ENCODE data around the gene PTPRN2. TPM values are rescaled to one million over a fixed set of nuclear protein-coding genes. Genes with fewer than 3 reads are reported as not detected.
"Not testable (repeated sequence)": the region's sequence is repeated elsewhere in the genome, so short reads cannot be mapped to it uniquely, and the experiment has no call there.

The PTPRN2 gene
- total RNA-seq, 2 experiments from 2014 or later = 0.70 TPM; not detected in 1

DNA sequence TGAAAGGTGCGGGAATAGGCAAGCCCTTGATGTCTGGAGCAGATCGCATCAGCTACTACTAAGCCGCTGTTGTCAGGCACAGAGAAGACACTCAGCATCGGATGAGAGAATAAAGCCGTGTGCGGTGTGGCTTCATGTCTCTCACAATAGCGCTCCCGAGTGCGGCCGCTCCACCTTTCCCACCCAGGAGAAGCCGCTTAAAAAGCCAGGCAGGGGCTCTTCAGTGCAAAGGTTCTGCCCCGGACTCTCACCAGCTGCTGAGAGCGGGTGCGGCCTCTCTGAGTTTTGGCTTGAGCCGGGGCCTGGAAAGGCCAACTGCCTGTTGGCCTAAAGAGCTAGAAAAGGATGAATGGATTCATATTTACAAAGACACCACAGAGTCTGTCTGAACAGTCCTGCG lies 650.2 kb downstream of the PTPRN2 start:
- Histone ChIP-seq H3K4me3 (ENCODE audit: low read depth, low read length, poor library complexity, severe bottlenecking) (no peak overlapping the region), H3K27ac (ENCODE audit: low read depth, low read length, poor library complexity, severe bottlenecking) (no peak overlapping the region), H4K20me1 (ENCODE audit: insufficient read depth, low read length) (no peaks in the 10 kb centered on the region), H3K36me3 (ENCODE audit: insufficient read depth, low read length) (no peaks in the 10 kb centered on the region), H3K4me2 (ENCODE audit: low read length) (no peak overlapping the region), H2AFZ (ENCODE audit: low read length) (no peak overlapping the region), H3K79me2 (ENCODE audit: insufficient read depth, low read depth, low read length) (no peaks in the 10 kb centered on the region), H3K9me3 (ENCODE audit: low read length) (no peaks in the 10 kb centered on the region), H3K9me2 (ENCODE audit: insufficient read depth, low read length) (no peaks in the 10 kb centered on the region), H3K4me1 (ENCODE audit: insufficient read depth, low read length, poor library complexity, severe bottlenecking) (no peaks in the 10 kb centered on the region)
- POLR2A ChIA-PET = no interaction called here
- intact Hi-C loops (cut with micrococcal nuclease; ENCODE audit: unreplicated experiment) = no loop called here
- BruUV-seq (replicated peaks) = no TSS peak
- TF ChIP-seq, protein P1, sequence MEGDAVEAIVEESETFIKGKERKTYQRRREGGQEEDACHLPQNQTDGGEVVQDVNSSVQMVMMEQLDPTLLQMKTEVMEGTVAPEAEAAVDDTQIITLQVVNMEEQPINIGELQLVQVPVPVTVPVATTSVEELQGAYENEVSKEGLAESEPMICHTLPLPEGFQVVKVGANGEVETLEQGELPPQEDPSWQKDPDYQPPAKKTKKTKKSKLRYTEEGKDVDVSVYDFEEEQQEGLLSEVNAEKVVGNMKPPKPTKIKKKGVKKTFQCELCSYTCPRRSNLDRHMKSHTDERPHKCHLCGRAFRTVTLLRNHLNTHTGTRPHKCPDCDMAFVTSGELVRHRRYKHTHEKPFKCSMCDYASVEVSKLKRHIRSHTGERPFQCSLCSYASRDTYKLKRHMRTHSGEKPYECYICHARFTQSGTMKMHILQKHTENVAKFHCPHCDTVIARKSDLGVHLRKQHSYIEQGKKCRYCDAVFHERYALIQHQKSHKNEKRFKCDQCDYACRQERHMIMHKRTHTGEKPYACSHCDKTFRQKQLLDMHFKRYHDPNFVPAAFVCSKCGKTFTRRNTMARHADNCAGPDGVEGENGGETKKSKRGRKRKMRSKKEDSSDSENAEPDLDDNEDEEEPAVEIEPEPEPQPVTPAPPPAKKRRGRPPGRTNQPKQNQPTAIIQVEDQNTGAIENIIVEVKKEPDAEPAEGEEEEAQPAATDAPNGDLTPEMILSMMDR (conservative IDR thresholded peaks at IDR 0.05; ENCODE audit: low read length) = no peak
- no peak for TF ChIP-seq EZH2phosphoT487 (IDR thresholded peaks at IDR 0.05; ENCODE audit: borderline replicate concordance, low read depth, low read length)
- DNase-seq (ENCODE audit: low spot score) = no peak
- CTCF ChIA-PET (ENCODE audit: unreplicated experiment) = no interaction called here

DNA sequence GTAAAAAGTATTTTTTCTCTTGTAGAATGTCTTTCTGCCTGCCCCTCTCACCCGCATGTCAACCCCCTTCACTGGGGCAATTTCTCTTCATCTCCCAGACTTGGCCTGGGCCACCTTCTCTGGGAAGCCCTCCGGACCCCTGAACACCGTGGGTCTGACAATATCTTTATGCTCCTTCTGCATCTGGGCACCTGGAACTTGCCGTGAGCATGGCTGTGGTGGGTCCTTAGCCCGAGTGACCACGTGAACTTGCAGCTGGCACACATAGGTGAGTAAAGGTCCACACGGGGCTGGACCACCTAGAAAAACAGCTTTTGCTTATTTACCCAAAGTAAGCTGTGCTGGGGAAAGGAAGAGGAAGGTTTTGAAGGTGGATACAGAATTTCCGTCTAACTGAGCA lies 650.6 kb downstream of the PTPRN2 start:
- H2AFZ ChIP-seq (ENCODE audit: low read length) = no peak overlapping the region
- ChIA-PET CTCF (ENCODE audit: unreplicated experiment) (no interaction called here), POLR2A (no interaction called here)
- no peaks in the 10 kb centered on the region for H3K4me1 ChIP-seq (ENCODE audit: insufficient read depth, low read length, poor library complexity, severe bottlenecking)
- no TSS peak for BruUV-seq (replicated peaks)
- no peak overlapping the region for H3K27ac ChIP-seq (ENCODE audit: low read depth, low read length, poor library complexity, severe bottlenecking)
- TF ChIP-seq, protein P1 (conservative IDR thresholded peaks at IDR 0.05; ENCODE audit: low read length) = no peak
- no peak for TF ChIP-seq EZH2phosphoT487 (IDR thresholded peaks at IDR 0.05; ENCODE audit: borderline replicate concordance, low read depth, low read length)
- DNase-seq (ENCODE audit: low spot score) = no peak
- H3K4me3 ChIP-seq (ENCODE audit: low read depth, low read length, poor library complexity, severe bottlenecking) = no peak overlapping the region
- H3K4me2 ChIP-seq (ENCODE audit: low read length) = no peak overlapping the region
- intact Hi-C loops (cut with micrococcal nuclease; ENCODE audit: unreplicated experiment) = no loop called here
- no peaks in the 10 kb centered on the region for H3K9me3 ChIP-seq (ENCODE audit: low read length)
- no peaks in the 10 kb centered on the region for H3K79me2 ChIP-seq (ENCODE audit: insufficient read depth, low read depth, low read length)
- H3K9me2 ChIP-seq (ENCODE audit: insufficient read depth, low read length) = no peaks in the 10 kb centered on the region
- H3K36me3 ChIP-seq (ENCODE audit: insufficient read depth, low read length) = no peaks in the 10 kb centered on the region
- H4K20me1 ChIP-seq (ENCODE audit: insufficient read depth, low read length) = no peaks in the 10 kb centered on the region

DNA sequence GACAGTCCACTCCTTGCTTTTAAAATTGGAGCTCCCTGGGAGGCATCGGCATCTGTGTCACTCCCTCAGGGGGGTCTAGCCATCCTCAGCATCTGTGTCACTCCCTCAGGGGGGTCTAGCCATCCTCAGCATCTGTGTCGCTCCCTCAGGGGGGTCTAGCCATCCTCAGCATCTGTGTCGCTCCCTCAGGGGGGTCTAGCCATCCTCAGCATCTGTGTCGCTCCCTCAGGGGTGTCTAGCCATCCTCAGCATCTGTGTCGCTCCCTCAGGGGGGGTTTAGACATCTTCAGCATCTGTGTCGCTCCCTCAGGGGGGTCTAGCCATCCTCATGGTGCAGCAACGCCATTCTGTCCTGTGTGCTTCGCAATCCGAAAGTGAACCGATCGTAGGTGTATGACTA lies 651.9 kb downstream of the PTPRN2 start:
- H3K4me2 ChIP-seq (ENCODE audit: low read length); H3K79me2 ChIP-seq (ENCODE audit: insufficient read depth, low read depth, low read length); POLR2A ChIA-PET; H3K4me1 ChIP-seq (ENCODE audit: insufficient read depth, low read length, poor library complexity, severe bottlenecking); H4K20me1 ChIP-seq (ENCODE audit: insufficient read depth, low read length); H3K27ac ChIP-seq (ENCODE audit: low read depth, low read length, poor library complexity, severe bottlenecking); CTCF ChIA-PET (ENCODE audit: unreplicated experiment); DNase-seq (ENCODE audit: low spot score); H3K9me3 ChIP-seq (ENCODE audit: low read length); H3K4me3 ChIP-seq (ENCODE audit: low read depth, low read length, poor library complexity, severe bottlenecking); H3K9me2 ChIP-seq (ENCODE audit: insufficient read depth, low read length); H2AFZ ChIP-seq (ENCODE audit: low read length); intact Hi-C loops (cut with micrococcal nuclease; ENCODE audit: unreplicated experiment); H3K36me3 ChIP-seq (ENCODE audit: insufficient read depth, low read length); BruUV-seq (replicated peaks): not testable (repeated sequence)

DNA sequence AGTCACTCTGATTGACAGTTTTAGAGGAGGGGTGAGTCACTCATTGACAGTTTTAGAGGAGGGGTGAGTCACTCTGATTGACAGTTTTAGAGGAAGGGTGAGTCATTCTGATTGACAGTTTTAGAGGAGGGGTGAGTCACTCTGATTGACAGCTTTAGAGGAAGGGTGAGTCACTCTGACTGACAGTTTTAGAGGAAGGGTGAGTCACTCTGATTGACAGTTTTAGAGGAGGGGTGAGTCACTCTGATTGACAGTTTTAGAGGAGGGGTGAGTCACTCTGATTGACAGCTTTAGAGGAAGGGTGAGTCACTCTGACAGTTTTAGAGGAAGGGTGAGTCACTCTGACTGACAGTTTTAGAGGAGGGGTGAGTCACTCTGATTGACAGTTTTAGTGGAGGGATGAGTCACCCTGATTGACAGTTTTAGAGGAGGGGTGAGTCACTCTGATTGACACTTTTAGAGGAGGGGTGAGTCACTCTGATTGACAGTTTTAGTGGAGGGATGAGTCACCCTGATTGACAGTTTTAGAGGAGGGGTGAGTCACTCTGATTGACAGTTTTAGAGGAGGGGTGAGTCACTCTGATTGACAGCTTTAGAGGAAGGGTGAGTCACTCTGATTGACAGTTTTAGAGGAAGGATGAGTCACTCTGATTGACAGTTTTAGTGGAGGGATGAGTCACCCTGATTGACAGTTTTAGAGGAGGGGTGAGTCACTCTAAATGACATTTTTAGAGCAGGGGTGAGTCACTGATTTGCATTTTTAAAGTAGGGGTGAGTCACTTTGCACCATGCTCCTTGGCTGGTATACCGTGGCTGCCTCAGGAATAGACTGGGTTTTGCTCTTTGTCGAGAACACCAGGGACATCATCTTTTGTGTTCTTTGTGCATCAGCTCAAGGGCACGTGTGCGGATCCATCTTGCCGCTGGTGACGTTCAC lies 654.1 kb downstream of the PTPRN2 start:
- H4K20me1 ChIP-seq (ENCODE audit: insufficient read depth, low read length); H3K9me3 ChIP-seq (ENCODE audit: low read length); BruUV-seq (replicated peaks); H3K4me2 ChIP-seq (ENCODE audit: low read length); H3K4me3 ChIP-seq (ENCODE audit: low read depth, low read length, poor library complexity, severe bottlenecking); POLR2A ChIA-PET; H3K27ac ChIP-seq (ENCODE audit: low read depth, low read length, poor library complexity, severe bottlenecking); intact Hi-C loops (cut with micrococcal nuclease; ENCODE audit: unreplicated experiment); H3K36me3 ChIP-seq (ENCODE audit: insufficient read depth, low read length); DNase-seq (ENCODE audit: low spot score); H3K79me2 ChIP-seq (ENCODE audit: insufficient read depth, low read depth, low read length); H3K4me1 ChIP-seq (ENCODE audit: insufficient read depth, low read length, poor library complexity, severe bottlenecking); CTCF ChIA-PET (ENCODE audit: unreplicated experiment); H2AFZ ChIP-seq (ENCODE audit: low read length); H3K9me2 ChIP-seq (ENCODE audit: insufficient read depth, low read length): not testable (repeated sequence)

Data from OCI-LY7 (cell line).